ENCODE results near the gene GRIK1.

Gene GRIK1

GRCh38 chr21:29797155-29797554 is 142.6 kb downstream of the GRIK1 start:
- Histone ChIP-seq H2AK5ac (ENCODE audit: low read length, severe bottlenecking) (no peak overlapping the region), H3K18ac (ENCODE audit: low read depth in 1 of 2, low read length in 2 of 2) (no peak overlapping the region), H2AFZ (ENCODE audit: low read depth, low read length) (no peak overlapping the region), H4K8ac (ENCODE audit: low read length) (no peak overlapping the region), H3K4me3 (ENCODE audit: insufficient read depth in 1 of 2, low read depth in 1 of 2, low read length in 2 of 2) (no peak overlapping the region), H2BK5ac (ENCODE audit: low read depth, low read length, poor library complexity, severe bottlenecking) (no peak overlapping the region), H2BK12ac (ENCODE audit: low read length in 2 of 2) (no peak overlapping the region), H3K36me3 (ENCODE audit: control insufficient read depth in 1 of 2, insufficient read depth in 2 of 2, low read depth in 1 of 2, low read length in 2 of 2) (no peaks in the 10 kb centered on the region), H3K79me1 (replicated peaks; ENCODE audit: low read length, poor library complexity, severe bottlenecking) (no peaks in the 10 kb centered on the region), H3K23ac (ENCODE audit: low read length in 2 of 2) (no peak overlapping the region), H4K91ac (ENCODE audit: low read length) (no peak overlapping the region), H3K9me3 (ENCODE audit: control insufficient read depth, low read length) (no peaks in the 10 kb centered on the region), H3K4ac (ENCODE audit: low read depth in 1 of 2, low read length in 2 of 2) (no peak overlapping the region), H3K27ac (ENCODE audit: low read length, poor library complexity, severe bottlenecking) (no peak overlapping the region), H3K27me3 (ENCODE audit: control insufficient read depth in 1 of 2, insufficient read depth in 1 of 2, low read length in 2 of 2) (no peaks in the 10 kb centered on the region), H2BK15ac (ENCODE audit: low read depth, poor library complexity, severe bottlenecking) (no peak overlapping the region), H3K4me2 (ENCODE audit: low read length, poor library complexity, severe bottlenecking) (no peak overlapping the region), H3K9ac (ENCODE audit: low read length) (no peak overlapping the region), H3K14ac (ENCODE audit: low read length in 2 of 2) (no peak overlapping the region), H3K4me1 (ENCODE audit: control insufficient read depth, insufficient read depth, low read depth, low read length) (no peaks in the 10 kb centered on the region), H2BK120ac (ENCODE audit: low read depth, low read length) (no peak overlapping the region)
- 87% methylated on average over 2 of the region's 3 CpGs for WGBS
- no peak for DNase-seq

GRCh38 chr21:29793712-29794111 is 146.1 kb downstream of the GRIK1 start:
- H4K8ac ChIP-seq (ENCODE audit: low read length) = no peak overlapping the region
- no peaks in the 10 kb centered on the region for H3K36me3 ChIP-seq (ENCODE audit: control insufficient read depth in 1 of 2, insufficient read depth in 2 of 2, low read depth in 1 of 2, low read length in 2 of 2)
- H3K9ac ChIP-seq (ENCODE audit: low read length) = no peak overlapping the region
- no peak overlapping the region for H3K14ac ChIP-seq (ENCODE audit: low read length in 2 of 2)
- no peaks in the 10 kb centered on the region for H3K27me3 ChIP-seq (ENCODE audit: control insufficient read depth in 1 of 2, insufficient read depth in 1 of 2, low read length in 2 of 2)
- no peak overlapping the region for H2BK120ac ChIP-seq (ENCODE audit: low read depth, low read length)
- H2BK5ac ChIP-seq (ENCODE audit: low read depth, low read length, poor library complexity, severe bottlenecking) = no peak overlapping the region
- no peak overlapping the region for H4K91ac ChIP-seq (ENCODE audit: low read length)
- H3K79me1 ChIP-seq (replicated peaks; ENCODE audit: low read length, poor library complexity, severe bottlenecking) = no peaks in the 10 kb centered on the region
- H3K27ac ChIP-seq (ENCODE audit: low read length, poor library complexity, severe bottlenecking) = no peak overlapping the region
- no peak overlapping the region for H3K18ac ChIP-seq (ENCODE audit: low read depth in 1 of 2, low read length in 2 of 2)
- no peaks in the 10 kb centered on the region for H3K4me1 ChIP-seq (ENCODE audit: control insufficient read depth, insufficient read depth, low read depth, low read length)
- DNase-seq = no peak
- WGBS = no CpG with 5 or more reads among the region's 4 CpGs
- no peak overlapping the region for H3K4ac ChIP-seq (ENCODE audit: low read depth in 1 of 2, low read length in 2 of 2)
- no peak overlapping the region for H3K4me2 ChIP-seq (ENCODE audit: low read length, poor library complexity, severe bottlenecking)
- no peak overlapping the region for H3K4me3 ChIP-seq (ENCODE audit: insufficient read depth in 1 of 2, low read depth in 1 of 2, low read length in 2 of 2)
- no peak overlapping the region for H3K23ac ChIP-seq (ENCODE audit: low read length in 2 of 2)
- no peaks in the 10 kb centered on the region for H3K9me3 ChIP-seq (ENCODE audit: control insufficient read depth, low read length)
- H2AK5ac ChIP-seq (ENCODE audit: low read length, severe bottlenecking) = no peak overlapping the region
- no peak overlapping the region for H2AFZ ChIP-seq (ENCODE audit: low read depth, low read length)
- no peak overlapping the region for H2BK15ac ChIP-seq (ENCODE audit: low read depth, poor library complexity, severe bottlenecking)
- no peak overlapping the region for H2BK12ac ChIP-seq (ENCODE audit: low read length in 2 of 2)

- no peaks in the 10 kb centered on the region for H3K36me3 ChIP-seq (ENCODE audit: control insufficient read depth in 1 of 2, insufficient read depth in 2 of 2, low read depth in 1 of 2, low read length in 2 of 2)
Measured at GRCh38 chr21:29789393-29789792, 150.4 kb downstream of the GRIK1 start.

GRCh38 chr21:29788752-29789151 is 151.0 kb downstream of the GRIK1 start:
- no peak overlapping the region for H2AFZ ChIP-seq (ENCODE audit: low read depth, low read length)
- no peak overlapping the region for H3K4me3 ChIP-seq (ENCODE audit: insufficient read depth in 1 of 2, low read depth in 1 of 2, low read length in 2 of 2)
- no peak overlapping the region for H2BK12ac ChIP-seq (ENCODE audit: low read length in 2 of 2)
- H4K8ac ChIP-seq (ENCODE audit: low read length) = no peak overlapping the region
- no peaks in the 10 kb centered on the region for H3K36me3 ChIP-seq (ENCODE audit: control insufficient read depth in 1 of 2, insufficient read depth in 2 of 2, low read depth in 1 of 2, low read length in 2 of 2)
- H3K14ac ChIP-seq (ENCODE audit: low read length in 2 of 2) = no peak overlapping the region
- H2BK5ac ChIP-seq (ENCODE audit: low read depth, low read length, poor library complexity, severe bottlenecking) = no peak overlapping the region
- DNase-seq = no peak
- no peaks in the 10 kb centered on the region for H3K79me1 ChIP-seq (replicated peaks; ENCODE audit: low read length, poor library complexity, severe bottlenecking)
- no peak overlapping the region for H2BK15ac ChIP-seq (ENCODE audit: low read depth, poor library complexity, severe bottlenecking)
- H3K27me3 ChIP-seq (ENCODE audit: control insufficient read depth in 1 of 2, insufficient read depth in 1 of 2, low read length in 2 of 2) = no peaks in the 10 kb centered on the region
- no peak overlapping the region for H2BK120ac ChIP-seq (ENCODE audit: low read depth, low read length)
- no peak overlapping the region for H2AK5ac ChIP-seq (ENCODE audit: low read length, severe bottlenecking)
- H3K9ac ChIP-seq (ENCODE audit: low read length) = no peak overlapping the region
- H4K91ac ChIP-seq (ENCODE audit: low read length) = no peak overlapping the region
- 71% methylated on average over 2 of the region's 2 CpGs for WGBS
- H3K4me1 ChIP-seq (ENCODE audit: control insufficient read depth, insufficient read depth, low read depth, low read length) = peaks cover 1% of the 10 kb centered on the region
- H3K4ac ChIP-seq (ENCODE audit: low read depth in 1 of 2, low read length in 2 of 2) = no peak overlapping the region
- H3K23ac ChIP-seq (ENCODE audit: low read length in 2 of 2) = no peak overlapping the region
- H3K27ac ChIP-seq (ENCODE audit: low read length, poor library complexity, severe bottlenecking) = no peak overlapping the region
- no peak overlapping the region for H3K4me2 ChIP-seq (ENCODE audit: low read length, poor library complexity, severe bottlenecking)
- H3K9me3 ChIP-seq (ENCODE audit: control insufficient read depth, low read length) = no peaks in the 10 kb centered on the region
- H3K18ac ChIP-seq (ENCODE audit: low read depth in 1 of 2, low read length in 2 of 2) = no peak overlapping the region

More at GRCh38 chr21:29789393-29789792, 150.4 kb downstream of the GRIK1 start:
- no peak overlapping the region for H2AK5ac ChIP-seq (ENCODE audit: low read length, severe bottlenecking)
- H3K4me3 ChIP-seq (ENCODE audit: insufficient read depth in 1 of 2, low read depth in 1 of 2, low read length in 2 of 2) = no peak overlapping the region
- H3K9me3 ChIP-seq (ENCODE audit: control insufficient read depth, low read length) = no peaks in the 10 kb centered on the region
- no peak overlapping the region for H3K9ac ChIP-seq (ENCODE audit: low read length)
- WGBS = 86% methylated on average over 2 of the region's 3 CpGs
- no peak for DNase-seq
- H3K23ac ChIP-seq (ENCODE audit: low read length in 2 of 2) = no peak overlapping the region
- H3K79me1 ChIP-seq (replicated peaks; ENCODE audit: low read length, poor library complexity, severe bottlenecking) = no peaks in the 10 kb centered on the region
- H4K91ac ChIP-seq (ENCODE audit: low read length) = no peak overlapping the region
- H3K4ac ChIP-seq (ENCODE audit: low read depth in 1 of 2, low read length in 2 of 2) = no peak overlapping the region
- no peaks in the 10 kb centered on the region for H3K27me3 ChIP-seq (ENCODE audit: control insufficient read depth in 1 of 2, insufficient read depth in 1 of 2, low read length in 2 of 2)
- H3K27ac ChIP-seq (ENCODE audit: low read length, poor library complexity, severe bottlenecking) = no peak overlapping the region
- H2BK12ac ChIP-seq (ENCODE audit: low read length in 2 of 2) = no peak overlapping the region
- no peak overlapping the region for H3K4me2 ChIP-seq (ENCODE audit: low read length, poor library complexity, severe bottlenecking)
- no peak overlapping the region for H2AFZ ChIP-seq (ENCODE audit: low read depth, low read length)
- no peaks in the 10 kb centered on the region for H3K4me1 ChIP-seq (ENCODE audit: control insufficient read depth, insufficient read depth, low read depth, low read length)
- no peak overlapping the region for H4K8ac ChIP-seq (ENCODE audit: low read length)
- no peak overlapping the region for H2BK5ac ChIP-seq (ENCODE audit: low read depth, low read length, poor library complexity, severe bottlenecking)
- H2BK120ac ChIP-seq (ENCODE audit: low read depth, low read length) = no peak overlapping the region
- no peak overlapping the region for H3K14ac ChIP-seq (ENCODE audit: low read length in 2 of 2)
- no peak overlapping the region for H3K18ac ChIP-seq (ENCODE audit: low read depth in 1 of 2, low read length in 2 of 2)
- H2BK15ac ChIP-seq (ENCODE audit: low read depth, poor library complexity, severe bottlenecking) = no peak overlapping the region

Measured in mesenchymal stem cell (in vitro differentiated cells and primary cell).